22Rv1 (cell line): ENCODE measurements around the gene IL12B.
"Not testable (repeated sequence)": the region's sequence is repeated elsewhere in the genome, so short reads cannot be mapped to it uniquely, and the experiment has no call there.

Source experiments
- H3K27ac ChIP-seq: fragments of 450-650 bp; 2 replicates; pipeline ENCODE4 v1.5.1; 2017
- ZFX ChIP-seq: fragments of 450-650 bp; IDR thresholded peaks from 2 replicates; pipeline ENCODE4 v1.6.1; 2017; ENCODE audit warnings: antibody characterized with exemption, borderline replicate concordance
- TF ChIP-seq, protein P1 (sequence below): fragments of 450-650 bp; IDR thresholded peaks from 2 replicates; pipeline ENCODE4 v1.5.1; 2017; ENCODE audit warnings: mild to moderate bottlenecking

IL12B gene

GRCh38 chr5:159304961-159305595 lies 25.2 kb downstream of the IL12B start:
- no peak overlapping the region for H3K27ac ChIP-seq
- TF ChIP-seq, protein P1, sequence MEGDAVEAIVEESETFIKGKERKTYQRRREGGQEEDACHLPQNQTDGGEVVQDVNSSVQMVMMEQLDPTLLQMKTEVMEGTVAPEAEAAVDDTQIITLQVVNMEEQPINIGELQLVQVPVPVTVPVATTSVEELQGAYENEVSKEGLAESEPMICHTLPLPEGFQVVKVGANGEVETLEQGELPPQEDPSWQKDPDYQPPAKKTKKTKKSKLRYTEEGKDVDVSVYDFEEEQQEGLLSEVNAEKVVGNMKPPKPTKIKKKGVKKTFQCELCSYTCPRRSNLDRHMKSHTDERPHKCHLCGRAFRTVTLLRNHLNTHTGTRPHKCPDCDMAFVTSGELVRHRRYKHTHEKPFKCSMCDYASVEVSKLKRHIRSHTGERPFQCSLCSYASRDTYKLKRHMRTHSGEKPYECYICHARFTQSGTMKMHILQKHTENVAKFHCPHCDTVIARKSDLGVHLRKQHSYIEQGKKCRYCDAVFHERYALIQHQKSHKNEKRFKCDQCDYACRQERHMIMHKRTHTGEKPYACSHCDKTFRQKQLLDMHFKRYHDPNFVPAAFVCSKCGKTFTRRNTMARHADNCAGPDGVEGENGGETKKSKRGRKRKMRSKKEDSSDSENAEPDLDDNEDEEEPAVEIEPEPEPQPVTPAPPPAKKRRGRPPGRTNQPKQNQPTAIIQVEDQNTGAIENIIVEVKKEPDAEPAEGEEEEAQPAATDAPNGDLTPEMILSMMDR, result no peak
- no peak for TF ChIP-seq ZFX

- no peak overlapping the region for H3K27ac ChIP-seq
- TF ChIP-seq, protein P1, result no peak
- TF ChIP-seq ZFX, result no peak
Observed at GRCh38 chr5:159303286-159303685, 27.0 kb downstream of the IL12B start.

GRCh38 chr5:159301929-159302860 lies 28.1 kb downstream of the IL12B start:
- not testable (repeated sequence) for H3K27ac ChIP-seq

- H3K27ac ChIP-seq, result no peak overlapping the region
- TF ChIP-seq, protein P1, result no peak
- no peak for TF ChIP-seq ZFX
Observed at GRCh38 chr5:159301466-159301865, 28.8 kb downstream of the IL12B start.

GRCh38 chr5:159297300-159297699 lies 33.0 kb downstream of the IL12B start:
- H3K27ac ChIP-seq, result not testable (repeated sequence)

DNA sequence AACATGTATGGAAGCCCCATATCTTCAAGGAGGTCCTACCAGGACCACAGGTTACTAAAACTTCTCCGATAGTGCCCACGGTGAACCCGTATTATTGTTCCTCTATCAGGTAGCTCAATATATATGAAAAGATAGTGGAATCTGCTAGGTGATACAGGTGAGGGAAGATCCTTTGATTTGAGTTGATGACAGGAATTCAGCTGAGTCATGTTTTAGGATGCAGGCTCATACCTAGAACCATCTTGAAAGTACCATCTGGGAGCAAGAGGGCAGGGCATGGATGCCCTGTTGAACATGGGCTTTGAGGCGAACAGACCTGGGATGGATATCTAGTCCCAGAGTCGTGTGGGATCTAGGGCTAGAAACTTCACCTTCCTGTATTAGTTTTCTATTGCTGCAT lies 35.4 kb downstream of the IL12B start:
- H3K27ac ChIP-seq, result no peak overlapping the region
- TF ChIP-seq, protein P1, result no peak
- TF ChIP-seq ZFX, result no peak

GRCh38 chr5:159290741-159291140 lies 39.5 kb downstream of the IL12B start:
- TF ChIP-seq ZFX, result no peak
- TF ChIP-seq, protein P1, result no peak

GRCh38 chr5:159286420-159287035 lies 43.8 kb downstream of the IL12B start:
- no peak for TF ChIP-seq ZFX
- TF ChIP-seq, protein P1, result peak; percentile 65
- H3K27ac ChIP-seq, result no peak overlapping the region

More at GRCh38 chr5:159290741-159291140, 39.5 kb downstream of the IL12B start:
- H3K27ac ChIP-seq, result no peak overlapping the region
